Hepatocyte (in vitro differentiated cells): ENCODE measurements around the gene POFUT2.

ENCODE experiments used
- EZH2 ChIP-seq: fragments of 200-600 bp; sonication (generic); IDR thresholded peaks from 2 replicates; pipeline ENCODE4 v1.6.1; 2016; ENCODE audit warnings: antibody characterized with exemption, mild to moderate bottlenecking, borderline replicate concordance
- EZH2phosphoT487 ChIP-seq: fragments of 200-600 bp; sonication (generic); IDR thresholded peaks from one replicate; pipeline ENCODE4 v1.6.1; 2018; ENCODE audit warnings: antibody characterized with exemption, mild to moderate bottlenecking, low read depth, moderate library complexity; ENCODE audit not compliant: unreplicated experiment, severe bottlenecking
- TF ChIP-seq, protein P1 (sequence below): fragments of 200-600 bp; sonication (generic); IDR thresholded peaks from 2 replicates; pipeline ENCODE4 v1.5.1; 2016; ENCODE audit warnings: antibody characterized with exemption, mild to moderate bottlenecking; ENCODE audit not compliant: poor library complexity

DNA sequence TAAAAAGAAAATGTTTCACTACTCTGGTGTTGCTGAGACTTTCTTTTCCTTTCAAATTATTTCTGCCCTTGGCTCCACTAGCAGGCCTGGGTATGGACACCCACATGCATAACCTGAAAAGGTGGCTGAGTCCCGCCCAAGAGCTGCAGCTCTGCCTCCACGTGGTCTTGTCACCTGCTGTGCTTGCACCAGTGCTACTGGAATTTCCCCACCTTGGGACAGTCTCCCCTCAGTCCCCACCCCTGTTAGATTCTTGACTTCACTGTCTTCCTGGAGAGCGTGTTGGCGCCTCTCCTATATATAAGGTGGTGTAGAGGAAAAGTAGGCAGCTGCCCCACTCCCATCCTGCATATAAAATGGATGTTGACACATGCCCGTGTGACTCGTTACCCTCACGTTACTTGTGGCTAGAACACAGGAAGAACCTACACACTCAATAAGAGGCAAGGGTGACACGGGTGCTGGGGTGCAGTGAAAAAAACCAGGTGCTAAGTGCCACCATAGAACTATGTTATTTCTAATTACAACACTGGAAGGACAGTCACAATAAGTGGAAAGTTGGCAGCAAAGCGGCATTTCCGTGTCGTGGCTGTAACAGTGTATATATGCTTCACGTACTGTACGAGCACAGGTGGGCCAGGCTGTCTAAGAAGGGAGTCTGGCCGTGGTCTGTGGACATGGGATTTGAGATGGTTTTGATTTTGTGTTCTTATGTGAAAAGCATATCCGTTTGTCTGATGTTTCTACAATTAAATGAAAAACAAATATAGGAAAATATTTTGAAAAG lies 61.0 kb downstream of the POFUT2 start:
- TF ChIP-seq EZH2 (no peak), EZH2phosphoT487 (no peak)
- TF ChIP-seq, protein P1, sequence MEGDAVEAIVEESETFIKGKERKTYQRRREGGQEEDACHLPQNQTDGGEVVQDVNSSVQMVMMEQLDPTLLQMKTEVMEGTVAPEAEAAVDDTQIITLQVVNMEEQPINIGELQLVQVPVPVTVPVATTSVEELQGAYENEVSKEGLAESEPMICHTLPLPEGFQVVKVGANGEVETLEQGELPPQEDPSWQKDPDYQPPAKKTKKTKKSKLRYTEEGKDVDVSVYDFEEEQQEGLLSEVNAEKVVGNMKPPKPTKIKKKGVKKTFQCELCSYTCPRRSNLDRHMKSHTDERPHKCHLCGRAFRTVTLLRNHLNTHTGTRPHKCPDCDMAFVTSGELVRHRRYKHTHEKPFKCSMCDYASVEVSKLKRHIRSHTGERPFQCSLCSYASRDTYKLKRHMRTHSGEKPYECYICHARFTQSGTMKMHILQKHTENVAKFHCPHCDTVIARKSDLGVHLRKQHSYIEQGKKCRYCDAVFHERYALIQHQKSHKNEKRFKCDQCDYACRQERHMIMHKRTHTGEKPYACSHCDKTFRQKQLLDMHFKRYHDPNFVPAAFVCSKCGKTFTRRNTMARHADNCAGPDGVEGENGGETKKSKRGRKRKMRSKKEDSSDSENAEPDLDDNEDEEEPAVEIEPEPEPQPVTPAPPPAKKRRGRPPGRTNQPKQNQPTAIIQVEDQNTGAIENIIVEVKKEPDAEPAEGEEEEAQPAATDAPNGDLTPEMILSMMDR = no peak
